SK-N-MC (cell line): ENCODE data around the gene KIF11.

ENCODE experiments used
- EZH2 ChIP-seq: fragments of 200-600 bp; sonication (generic); IDR thresholded peaks from one replicate; pipeline ENCODE4 v1.6.1; 2017; ENCODE audit warnings: antibody characterized with exemption
- POLR2AphosphoS5 ChIP-seq: IDR thresholded peaks from 2 replicates; pipeline ENCODE4 v1.6.1; 2012; ENCODE audit warnings: mild to moderate bottlenecking, low read depth, low read length, borderline replicate concordance

DNA sequence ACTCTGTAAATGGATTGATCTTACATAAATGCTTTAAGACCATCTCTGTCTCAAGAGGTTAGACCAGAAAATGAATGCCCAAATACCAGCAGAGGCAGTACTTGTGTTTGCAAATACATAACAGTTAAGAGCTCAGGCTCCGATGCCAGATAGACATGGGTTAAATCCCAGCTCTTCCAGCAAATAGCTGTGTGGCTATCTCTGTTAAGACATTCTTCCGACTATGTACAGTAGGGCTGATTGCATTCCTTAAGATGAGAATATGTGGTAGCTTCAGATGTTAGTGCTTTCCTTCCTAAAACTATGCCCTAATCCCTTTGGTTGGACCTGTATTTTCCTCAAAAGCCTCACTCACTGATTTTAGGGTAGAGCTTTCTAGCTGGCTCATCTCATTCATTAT lies 21.3 kb upstream of the KIF11 start:
- TF ChIP-seq POLR2AphosphoS5, result no peak
- TF ChIP-seq EZH2, result no peak
